Neural cell (in vitro differentiated cells): ENCODE results near the gene SERPINA3.

Source experiments
- POLR2AphosphoS5 ChIP-seq: IDR thresholded peaks from 2 replicates; pipeline ENCODE4 v1.6.1; 2012
- TF ChIP-seq, protein P1 (sequence below): fragments of 450-650 bp; IDR thresholded peaks from 2 replicates; pipeline ENCODE4 v1.5.1; 2014; ENCODE audit warnings: antibody characterized with exemption, mild to moderate bottlenecking, moderate library complexity; ENCODE audit not compliant: poor library complexity, severe bottlenecking
- TF ChIP-seq, protein P2 (sequence below): IDR thresholded peaks from 2 replicates; pipeline ENCODE4 v1.6.1; 2012; ENCODE audit warnings: borderline replicate concordance

DNA sequence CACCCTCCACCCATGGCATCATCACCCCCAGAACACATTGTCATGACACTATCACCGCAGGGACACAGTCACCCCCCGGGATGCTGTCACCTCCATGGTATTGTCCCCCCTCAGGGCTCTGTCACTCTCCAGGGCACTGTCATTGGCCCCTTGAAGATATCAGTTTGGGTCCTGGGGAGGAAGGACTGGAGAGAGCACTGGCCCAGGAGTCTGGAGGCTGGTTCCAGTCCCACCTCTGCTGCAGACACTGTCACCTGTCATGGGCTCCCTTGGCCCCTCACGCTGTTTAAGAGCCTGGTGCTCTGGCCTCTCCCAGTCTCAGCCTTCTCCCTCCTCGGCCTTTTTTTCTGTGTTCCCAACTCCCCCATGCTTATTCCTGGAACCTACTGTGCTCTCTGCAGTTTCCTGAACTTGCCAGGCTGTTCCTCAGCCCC lies 31.9 kb downstream of the SERPINA3 start:
- no peak for TF ChIP-seq POLR2AphosphoS5
- TF ChIP-seq, protein P1, sequence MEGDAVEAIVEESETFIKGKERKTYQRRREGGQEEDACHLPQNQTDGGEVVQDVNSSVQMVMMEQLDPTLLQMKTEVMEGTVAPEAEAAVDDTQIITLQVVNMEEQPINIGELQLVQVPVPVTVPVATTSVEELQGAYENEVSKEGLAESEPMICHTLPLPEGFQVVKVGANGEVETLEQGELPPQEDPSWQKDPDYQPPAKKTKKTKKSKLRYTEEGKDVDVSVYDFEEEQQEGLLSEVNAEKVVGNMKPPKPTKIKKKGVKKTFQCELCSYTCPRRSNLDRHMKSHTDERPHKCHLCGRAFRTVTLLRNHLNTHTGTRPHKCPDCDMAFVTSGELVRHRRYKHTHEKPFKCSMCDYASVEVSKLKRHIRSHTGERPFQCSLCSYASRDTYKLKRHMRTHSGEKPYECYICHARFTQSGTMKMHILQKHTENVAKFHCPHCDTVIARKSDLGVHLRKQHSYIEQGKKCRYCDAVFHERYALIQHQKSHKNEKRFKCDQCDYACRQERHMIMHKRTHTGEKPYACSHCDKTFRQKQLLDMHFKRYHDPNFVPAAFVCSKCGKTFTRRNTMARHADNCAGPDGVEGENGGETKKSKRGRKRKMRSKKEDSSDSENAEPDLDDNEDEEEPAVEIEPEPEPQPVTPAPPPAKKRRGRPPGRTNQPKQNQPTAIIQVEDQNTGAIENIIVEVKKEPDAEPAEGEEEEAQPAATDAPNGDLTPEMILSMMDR, result no peak
- TF ChIP-seq, protein P2, sequence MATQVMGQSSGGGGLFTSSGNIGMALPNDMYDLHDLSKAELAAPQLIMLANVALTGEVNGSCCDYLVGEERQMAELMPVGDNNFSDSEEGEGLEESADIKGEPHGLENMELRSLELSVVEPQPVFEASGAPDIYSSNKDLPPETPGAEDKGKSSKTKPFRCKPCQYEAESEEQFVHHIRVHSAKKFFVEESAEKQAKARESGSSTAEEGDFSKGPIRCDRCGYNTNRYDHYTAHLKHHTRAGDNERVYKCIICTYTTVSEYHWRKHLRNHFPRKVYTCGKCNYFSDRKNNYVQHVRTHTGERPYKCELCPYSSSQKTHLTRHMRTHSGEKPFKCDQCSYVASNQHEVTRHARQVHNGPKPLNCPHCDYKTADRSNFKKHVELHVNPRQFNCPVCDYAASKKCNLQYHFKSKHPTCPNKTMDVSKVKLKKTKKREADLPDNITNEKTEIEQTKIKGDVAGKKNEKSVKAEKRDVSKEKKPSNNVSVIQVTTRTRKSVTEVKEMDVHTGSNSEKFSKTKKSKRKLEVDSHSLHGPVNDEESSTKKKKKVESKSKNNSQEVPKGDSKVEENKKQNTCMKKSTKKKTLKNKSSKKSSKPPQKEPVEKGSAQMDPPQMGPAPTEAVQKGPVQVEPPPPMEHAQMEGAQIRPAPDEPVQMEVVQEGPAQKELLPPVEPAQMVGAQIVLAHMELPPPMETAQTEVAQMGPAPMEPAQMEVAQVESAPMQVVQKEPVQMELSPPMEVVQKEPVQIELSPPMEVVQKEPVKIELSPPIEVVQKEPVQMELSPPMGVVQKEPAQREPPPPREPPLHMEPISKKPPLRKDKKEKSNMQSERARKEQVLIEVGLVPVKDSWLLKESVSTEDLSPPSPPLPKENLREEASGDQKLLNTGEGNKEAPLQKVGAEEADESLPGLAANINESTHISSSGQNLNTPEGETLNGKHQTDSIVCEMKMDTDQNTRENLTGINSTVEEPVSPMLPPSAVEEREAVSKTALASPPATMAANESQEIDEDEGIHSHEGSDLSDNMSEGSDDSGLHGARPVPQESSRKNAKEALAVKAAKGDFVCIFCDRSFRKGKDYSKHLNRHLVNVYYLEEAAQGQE, result no peak
